ENCODE measurements around the gene VPS4B. TPM values are rescaled to one million over a fixed set of nuclear protein-coding genes. Genes with fewer than 3 reads are reported as not detected.

The VPS4B gene
- total RNA-seq, result 43.5 and 51.1 TPM in 2 replicates

DNA sequence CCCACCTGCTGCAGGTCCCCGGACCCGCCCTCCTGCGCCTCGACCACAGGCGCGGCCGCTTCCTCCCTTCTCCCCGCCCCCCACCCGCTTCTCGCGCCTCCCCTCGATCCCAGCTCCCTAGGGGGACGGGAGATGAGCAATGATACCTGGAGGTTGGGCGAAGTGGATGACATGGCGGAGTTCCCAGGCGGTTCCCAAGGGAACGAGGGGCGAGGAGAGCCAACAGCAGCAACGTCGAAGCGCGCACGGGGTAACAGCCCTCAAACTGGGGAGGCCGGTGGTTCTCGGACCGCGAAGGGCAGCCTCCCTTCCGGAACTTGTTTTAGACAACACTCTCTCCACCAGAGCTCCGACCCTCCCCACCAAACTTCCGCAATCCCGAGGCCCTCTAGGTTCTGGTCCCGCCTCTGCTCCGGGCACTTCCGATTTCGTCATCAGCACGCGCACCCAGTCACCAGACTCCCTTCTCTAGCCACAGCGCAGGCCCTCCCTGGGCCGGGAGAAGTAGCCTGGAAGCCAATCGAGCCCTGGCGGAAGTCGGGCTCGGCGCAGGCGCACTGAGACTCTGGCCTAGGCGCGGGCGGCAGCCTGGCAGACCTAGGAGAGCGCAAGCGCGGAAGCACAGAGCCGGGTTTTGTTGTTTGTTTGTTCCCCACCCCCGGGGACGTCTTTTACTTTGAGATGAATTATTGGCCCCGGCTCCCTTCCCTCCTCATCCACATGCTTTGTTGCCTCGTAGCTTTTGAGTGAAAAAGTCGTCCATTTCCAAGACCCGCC is at the start of gene VPS4B:
Gene VPS4B, minus strand, starts transcription at position 390 of the 777 bp plus-strand sequence. Its CDS starts 217 bp downstream, at position 173.

DNA sequence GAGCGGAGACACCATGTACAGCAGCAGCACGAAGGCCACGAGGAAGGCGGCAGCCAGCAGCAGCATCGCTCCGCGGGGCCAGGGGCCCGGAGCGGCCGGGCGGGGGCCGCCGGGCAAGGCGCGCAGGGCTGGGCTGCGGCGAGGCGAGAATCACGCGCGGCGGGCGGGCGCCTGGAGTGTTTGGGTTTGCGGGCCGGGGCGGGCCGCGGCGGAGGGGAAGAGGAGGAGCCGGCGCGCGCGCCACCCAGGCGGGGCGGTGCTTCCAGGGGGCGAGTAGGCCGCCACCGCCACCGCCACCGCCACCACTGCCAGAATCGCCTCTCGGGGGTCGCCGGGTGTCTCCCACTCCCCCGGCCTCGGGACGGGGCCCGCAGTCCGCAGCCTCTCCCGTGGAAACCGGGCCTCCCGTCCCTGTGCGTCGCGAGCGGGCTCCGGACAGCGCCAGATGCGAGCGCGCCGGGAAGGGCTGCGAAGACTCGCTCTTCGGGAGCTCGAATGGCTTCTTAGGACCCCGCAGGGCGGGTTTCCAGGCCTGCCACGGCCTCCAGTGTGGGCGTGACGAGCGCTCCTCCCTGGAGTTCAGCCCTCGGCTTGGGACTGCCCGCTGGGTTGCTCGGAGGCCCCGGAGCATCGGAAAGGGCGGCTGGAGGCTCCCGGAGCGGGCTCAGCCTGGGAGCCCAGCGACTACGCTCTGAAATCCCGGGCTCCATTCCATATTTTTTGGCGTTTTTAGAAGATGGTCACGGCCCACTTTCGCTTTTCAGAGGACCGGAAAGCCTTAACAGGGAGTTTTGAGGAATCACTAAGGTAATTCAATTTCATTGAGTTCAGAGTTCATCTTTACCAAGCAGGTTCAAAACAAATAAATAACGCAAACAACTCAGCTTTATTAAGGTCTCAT is 55.0 kb downstream of the VPS4B start, which contains the start of gene KDSR:
Gene KDSR, minus strand, starts transcription at position 154 of the 901 bp plus-strand sequence. Its CDS starts 88 bp downstream, at position 66.

Other genes with a start within 250 kb of the VPS4B start
- 2.0 and 2.2 TPM in 2 replicates for gene BCL2, start 102.7 kb downstream of the VPS4B start, total RNA-seq
- gene KDSR, start 55.3 kb downstream of the VPS4B start, total RNA-seq, result 19.5 and 36.1 TPM in 2 replicates
- gene SERPINB5, start 54.5 kb upstream of the VPS4B start, total RNA-seq, result 0.09 and 0.14 TPM in 2 replicates
- not detected in 2 replicates for gene SERPINB12, start 119.9 kb upstream of the VPS4B start, total RNA-seq
- gene SERPINB13, start 164.9 kb upstream of the VPS4B start, total RNA-seq, result not detected in 2 replicates
- gene SERPINB4, start 221.8 kb upstream of the VPS4B start, total RNA-seq, result 0.14 and 0.46 TPM in 2 replicates
- gene SERPINB3, start 239.4 kb upstream of the VPS4B start, total RNA-seq, result 0.28 TPM in 1 of 2 replicates, not detected in the other